B cell (primary cell): ENCODE data around the gene SLC9A9.

Experiments
- EZH2 ChIP-seq: IDR thresholded peaks from 2 replicates; pipeline ENCODE4 v1.6.1; 2012; ENCODE audit warnings: borderline replicate concordance, low read depth, mild to moderate bottlenecking, moderate library complexity, low read length; ENCODE audit not compliant: insufficient read depth, poor library complexity, severe bottlenecking
- TF ChIP-seq, protein P1 (sequence below): fragments of 200-600 bp; IDR thresholded peaks from one replicate; pipeline ENCODE4 v1.8.0; 2022; ENCODE audit warnings: antibody characterized with exemption, mild to moderate bottlenecking

DNA sequence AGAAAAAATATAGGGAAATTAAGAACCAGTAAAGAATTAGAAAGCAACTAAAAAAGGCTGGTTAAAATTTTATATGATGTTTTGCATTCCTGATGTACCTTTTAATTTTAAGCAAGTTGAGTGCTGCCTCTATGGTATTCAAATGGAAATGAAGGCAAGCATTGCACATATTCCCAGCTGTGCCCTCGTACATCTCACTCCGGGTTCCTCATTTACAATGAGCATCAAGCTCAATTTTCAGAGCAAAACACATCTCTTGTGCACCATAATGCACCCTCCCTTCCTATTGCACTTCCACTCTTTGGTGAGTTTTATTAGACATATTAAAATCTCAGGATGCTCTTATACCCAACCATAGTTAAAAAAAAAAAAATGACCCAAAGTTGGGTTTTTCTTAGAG lies 460.8 kb downstream of the SLC9A9 start:
- TF ChIP-seq, protein P1, sequence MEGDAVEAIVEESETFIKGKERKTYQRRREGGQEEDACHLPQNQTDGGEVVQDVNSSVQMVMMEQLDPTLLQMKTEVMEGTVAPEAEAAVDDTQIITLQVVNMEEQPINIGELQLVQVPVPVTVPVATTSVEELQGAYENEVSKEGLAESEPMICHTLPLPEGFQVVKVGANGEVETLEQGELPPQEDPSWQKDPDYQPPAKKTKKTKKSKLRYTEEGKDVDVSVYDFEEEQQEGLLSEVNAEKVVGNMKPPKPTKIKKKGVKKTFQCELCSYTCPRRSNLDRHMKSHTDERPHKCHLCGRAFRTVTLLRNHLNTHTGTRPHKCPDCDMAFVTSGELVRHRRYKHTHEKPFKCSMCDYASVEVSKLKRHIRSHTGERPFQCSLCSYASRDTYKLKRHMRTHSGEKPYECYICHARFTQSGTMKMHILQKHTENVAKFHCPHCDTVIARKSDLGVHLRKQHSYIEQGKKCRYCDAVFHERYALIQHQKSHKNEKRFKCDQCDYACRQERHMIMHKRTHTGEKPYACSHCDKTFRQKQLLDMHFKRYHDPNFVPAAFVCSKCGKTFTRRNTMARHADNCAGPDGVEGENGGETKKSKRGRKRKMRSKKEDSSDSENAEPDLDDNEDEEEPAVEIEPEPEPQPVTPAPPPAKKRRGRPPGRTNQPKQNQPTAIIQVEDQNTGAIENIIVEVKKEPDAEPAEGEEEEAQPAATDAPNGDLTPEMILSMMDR = no peak
- no peak for TF ChIP-seq EZH2
